Sigmoid colon (tissue), 4 donors: ENCODE results near the gene ABCC6.

Source experiments
- CTCF ChIP-seq, 4 experiments: fragments of 450-650 bp in 3 of 4; fragments of 200-600 bp in 1 of 4; IDR thresholded peaks; one replicate each; pipeline ENCODE4 v1.5.1; 2016 to 2019; ENCODE audit warnings: antibody characterized with exemption in 4 of 4, mild to moderate bottlenecking in 3 of 4, moderate library complexity in 2 of 4
- EP300 ChIP-seq, 4 donors: sonication (generic); formaldehyde crosslinking; IDR thresholded peaks; one replicate each; pipeline ENCODE4 v1.6.1; 2017; ENCODE audit warnings: antibody characterized with exemption in 4 of 4
- POLR2A ChIP-seq, 2 donors: fragments of 450-650 bp; IDR thresholded peaks; one replicate each; pipeline ENCODE4 v1.6.1; 2016; ENCODE audit warnings: antibody characterized with exemption in 2 of 2, mild to moderate bottlenecking in 2 of 2, moderate library complexity in 2 of 2
- POLR2AphosphoS5 ChIP-seq, 4 donors: sonication (generic); formaldehyde crosslinking; IDR thresholded peaks; one replicate each; pipeline ENCODE4 v1.6.1; 2017; ENCODE audit warnings: antibody characterized with exemption in 4 of 4

- TF ChIP-seq POLR2AphosphoS5 (IDR thresholded peaks at IDR 0.05) = no peak
- no peak for TF ChIP-seq CTCF (IDR thresholded peaks at IDR 0.05)
- TF ChIP-seq POLR2A (IDR thresholded peaks at IDR 0.05) = no peak
- TF ChIP-seq EP300 (IDR thresholded peaks at IDR 0.05) = no peak
These were observed 111.7 kb downstream of the ABCC6 start for GRCh38 chr16:16111639-16112038.
